ENCODE measurements around the gene SYNGR2. TPM values are rescaled to one million over a fixed set of nuclear protein-coding genes. Genes with fewer than 3 reads are reported as not detected.

Gene SYNGR2
- total RNA-seq, 1 donor from 2014 or later: 115 TPM

GRCh38 chr17:78122216-78122930 lies 46.0 kb upstream of the SYNGR2 start:
- no peaks in the 10 kb centered on the region for H3K27me3 ChIP-seq
- DNase-seq (ENCODE audit: low spot score in 2 of 2): no peak
- H3K27ac ChIP-seq: no peak overlapping the region
- peaks cover 0 to 9% of the 10 kb centered on the region in 2 donors for H3K4me1 ChIP-seq
- no peaks in the 10 kb centered on the region for H3K9me3 ChIP-seq
- intact Hi-C loops (cut with DNase I): no loop called here
- TF ChIP-seq CTCF (IDR thresholded peaks at IDR 0.05): no peak
- no peak overlapping the region for H3K4me3 ChIP-seq
- no peaks in the 10 kb centered on the region for H3K36me3 ChIP-seq

- H3K36me3 ChIP-seq: no peaks in the 10 kb centered on the region
- no peaks in the 10 kb centered on the region for H3K9me3 ChIP-seq
- no peak for DNase-seq (ENCODE audit: low spot score in 2 of 2)
- TF ChIP-seq CTCF (IDR thresholded peaks at IDR 0.05): no peak
- H3K4me3 ChIP-seq: no peak overlapping the region
- intact Hi-C loops (cut with DNase I): no loop called here
- H3K27me3 ChIP-seq: no peaks in the 10 kb centered on the region
- no peak overlapping the region for H3K27ac ChIP-seq
- H3K4me1 ChIP-seq: peaks cover 0 to 14% of the 10 kb centered on the region in 2 donors
Measured at GRCh38 chr17:78122931-78123249, 45.5 kb upstream of the SYNGR2 start.

DNA sequence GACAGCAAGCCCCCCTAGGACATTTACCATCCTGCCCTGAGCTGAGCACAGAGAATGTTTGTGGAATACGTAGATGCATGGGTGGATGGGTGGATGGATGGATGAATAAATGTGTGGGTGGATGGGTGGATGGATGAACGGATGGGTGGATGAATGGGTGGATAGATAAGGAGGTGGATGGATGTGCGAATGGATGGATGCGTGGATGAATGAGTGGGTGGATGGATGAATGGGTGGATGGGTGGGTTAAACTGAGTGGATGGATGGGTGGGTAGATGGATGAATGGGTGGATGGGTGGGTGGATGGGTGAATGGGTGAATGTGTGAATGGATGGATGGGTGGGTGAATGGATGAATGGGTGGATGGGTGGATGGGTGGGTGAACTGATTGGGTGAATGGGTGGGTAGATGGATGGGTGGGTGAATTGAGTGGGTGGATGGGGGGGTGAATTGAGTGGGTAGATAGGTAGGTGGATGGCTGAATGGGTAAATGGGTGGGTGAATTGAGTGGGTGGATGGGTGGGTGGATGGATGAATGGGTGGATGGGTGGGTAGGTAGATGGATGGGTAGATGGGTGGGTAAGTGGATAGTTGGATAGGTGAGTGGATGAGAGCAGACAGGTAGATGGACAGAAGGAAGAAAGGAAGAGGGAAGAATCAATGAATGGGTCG lies 45.0 kb upstream of the SYNGR2 start:
- TF ChIP-seq CTCF (IDR thresholded peaks at IDR 0.05): no peak
- intact Hi-C loops (cut with DNase I): no loop called here
- Histone ChIP-seq H3K27ac (no peak overlapping the region), H3K27me3 (no peaks in the 10 kb centered on the region), H3K36me3 (no peaks in the 10 kb centered on the region), H3K4me3 (no peak overlapping the region), H3K4me1 (peaks cover 2 to 19% of the 10 kb centered on the region in 2 donors), H3K9me3 (no peaks in the 10 kb centered on the region)
- DNase-seq (ENCODE audit: low spot score in 2 of 2): no peak

DNA sequence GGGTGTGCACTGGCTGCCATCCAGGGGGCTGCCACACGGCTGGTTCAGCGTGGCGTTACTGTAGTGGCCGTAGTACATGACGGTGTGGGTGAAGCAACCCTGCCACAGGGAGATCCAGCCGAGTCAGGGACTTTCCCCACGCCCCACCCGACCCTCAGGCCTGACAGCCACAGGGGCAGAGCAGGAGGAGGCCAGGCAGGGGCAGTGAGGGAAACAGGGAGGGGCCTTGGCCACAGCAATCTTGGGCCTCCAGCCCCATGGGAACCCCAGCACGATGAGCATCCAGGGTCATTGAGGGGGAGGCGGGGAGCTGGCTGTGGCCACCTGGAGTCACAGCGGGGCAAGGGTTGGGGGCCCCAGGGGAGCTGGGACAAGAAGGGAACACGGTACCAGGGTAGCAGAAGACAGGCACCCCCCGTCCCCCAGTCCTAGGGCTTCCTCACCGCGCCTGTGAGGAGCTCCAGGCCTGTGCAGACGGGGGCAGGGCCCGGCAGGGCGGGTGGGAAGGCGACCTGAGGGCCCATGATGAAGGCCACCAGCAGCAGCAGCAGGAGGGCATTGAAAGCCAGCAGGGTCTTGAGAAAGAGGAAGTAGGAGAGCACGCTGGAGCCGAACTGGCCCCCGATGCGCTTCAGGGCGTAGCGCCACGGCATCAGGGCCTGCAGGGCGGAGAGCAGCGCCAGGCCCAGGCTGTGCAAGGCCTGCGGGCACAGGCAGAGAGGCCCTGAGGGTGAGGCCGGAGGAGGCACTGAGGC lies 44.1 kb upstream of the SYNGR2 start:
- H3K36me3 ChIP-seq: no peaks in the 10 kb centered on the region
- H3K4me1 ChIP-seq: peaks cover 5 to 21% of the 10 kb centered on the region in 2 donors
- no peak overlapping the region for H3K27ac ChIP-seq

GRCh38 chr17:78124836-78125137 lies 43.6 kb upstream of the SYNGR2 start:
- no peak for DNase-seq (ENCODE audit: low spot score in 2 of 2)
- Histone ChIP-seq H3K9me3 (no peaks in the 10 kb centered on the region), H3K4me1 (peaks cover 5 to 21% of the 10 kb centered on the region in 2 donors), H3K4me3 (no peak overlapping the region), H3K27me3 (no peaks in the 10 kb centered on the region), H3K36me3 (no peaks in the 10 kb centered on the region), H3K27ac (no peak overlapping the region)
- TF ChIP-seq CTCF (IDR thresholded peaks at IDR 0.05): no peak
- intact Hi-C loops (cut with DNase I): no loop called here

More for the DNA sequence above, 44.1 kb upstream of the SYNGR2 start:
- no peaks in the 10 kb centered on the region for H3K27me3 ChIP-seq
- no peak for DNase-seq (ENCODE audit: low spot score in 2 of 2)
- TF ChIP-seq CTCF (IDR thresholded peaks at IDR 0.05): no peak
- intact Hi-C loops (cut with DNase I): no loop called here
- no peaks in the 10 kb centered on the region for H3K9me3 ChIP-seq
- H3K4me3 ChIP-seq: no peak overlapping the region
